ENCODE measurements around the gene ZNF414.
A peak's percentile ranks its signal among the peaks of the same experiment; 100 is the strongest.

ZNF414 gene

DNA sequence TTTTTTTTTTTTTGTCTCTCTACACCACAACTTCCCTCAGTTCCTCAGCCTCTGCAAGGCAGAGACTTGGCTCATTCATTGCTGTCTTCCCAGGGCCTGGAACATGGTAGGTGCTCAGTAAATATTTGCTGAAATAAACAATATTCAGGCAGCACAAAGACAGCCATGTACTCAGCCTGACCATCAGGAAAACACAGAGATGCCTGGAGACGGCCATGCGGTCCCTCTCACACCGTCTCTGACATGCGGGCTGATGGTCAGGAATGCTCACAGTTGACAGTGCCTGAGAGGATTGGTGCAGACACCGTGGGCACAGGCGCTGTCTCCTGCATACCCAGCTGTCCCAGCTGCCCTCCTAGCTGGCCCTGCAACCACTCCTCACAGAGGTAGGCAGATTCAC lies 12.5 kb downstream of the ZNF414 start:
- Histone ChIP-seq H3K36me3 (replicated peaks in 1 of 2; ENCODE audit: control insufficient read depth in 2 of 2, insufficient read depth in 2 of 2, low read length in 2 of 2) (no peaks in the 10 kb centered on the region), H4K91ac (ENCODE audit: low read depth, low read length, poor library complexity) (no peak overlapping the region), H4K8ac (ENCODE audit: low read depth, low read length) (no peak overlapping the region), H2BK12ac (ENCODE audit: low read length) (no peak overlapping the region), H2BK15ac (ENCODE audit: low read length) (no peak overlapping the region), H3K9me3 (replicated peaks in 1 of 2; ENCODE audit: control insufficient read depth in 2 of 2, insufficient read depth in 1 of 2, low read depth in 1 of 2, low read length in 2 of 2) (no peaks in the 10 kb centered on the region), H2BK120ac (ENCODE audit: low read depth, low read length) (no peak overlapping the region), H3K4me1 (ENCODE audit: control insufficient read depth in 2 of 2, insufficient read depth in 1 of 2, low read depth in 1 of 2, low read length in 2 of 2) (peaks cover 19 to 22% of the 10 kb centered on the region in 2 donors), H3K4me3 (ENCODE audit: low read length in 2 of 2) (no peak overlapping the region), H3K23ac (ENCODE audit: low read depth, low read length, poor library complexity) (peak overlapping the region; percentile 17), H3K79me1 (ENCODE audit: low read depth, low read length) (no peaks in the 10 kb centered on the region), H2AFZ (ENCODE audit: low read length) (no peak overlapping the region), H3K9ac (ENCODE audit: low read depth, low read length, poor library complexity) (no peak overlapping the region), H3K14ac (ENCODE audit: low read length) (no peak overlapping the region), H3K27ac (replicated peaks; ENCODE audit: low read length) (no peak overlapping the region), H3K18ac (ENCODE audit: low read length) (peak overlapping the region; percentile 61), H2AK5ac (ENCODE audit: low read depth, low read length) (no peak overlapping the region), H3K27me3 (ENCODE audit: control insufficient read depth in 3 of 3, insufficient read depth in 3 of 3, low read depth in 1 of 3, low read length in 3 of 3) (no peaks in the 10 kb centered on the region), H3K4ac (ENCODE audit: low read length) (no peak overlapping the region), H2BK5ac (ENCODE audit: low read length) (no peak overlapping the region), H3K4me2 (ENCODE audit: insufficient read depth, low read length, poor library complexity, severe bottlenecking) (no peak overlapping the region)
- no CpG with 5 or more reads among the region's 6 CpGs for WGBS, 2 donors (ENCODE audit: extremely low coverage in 2 of 2, insufficient read length in 2 of 2, insufficient replicate concordance in 1 of 2)
- no peak for DNase-seq (ENCODE audit: low spot score)

DNA sequence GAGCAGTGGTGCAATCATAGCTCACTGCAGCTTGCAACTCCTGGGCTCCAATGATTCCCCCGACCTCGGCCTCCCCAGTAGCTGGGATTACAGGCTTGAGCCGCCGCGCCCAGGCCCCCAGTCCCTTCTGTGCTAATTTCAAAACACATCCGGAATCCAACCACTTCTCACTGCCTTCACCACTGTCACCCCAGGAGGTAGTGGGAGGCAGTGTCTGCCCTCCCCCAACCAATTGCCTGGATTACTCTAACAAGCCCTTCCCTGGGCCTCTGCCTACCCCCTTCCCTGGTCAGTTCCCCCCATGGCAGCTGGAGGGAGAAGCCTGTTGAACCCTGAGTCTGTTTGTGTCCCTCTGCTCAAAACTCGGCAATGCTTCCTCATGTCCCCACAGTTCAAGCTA lies 13.8 kb downstream of the ZNF414 start:
- H3K79me1 ChIP-seq (ENCODE audit: low read depth, low read length), result no peaks in the 10 kb centered on the region
- H4K91ac ChIP-seq (ENCODE audit: low read depth, low read length, poor library complexity), result no peak overlapping the region
- no peak overlapping the region for H3K18ac ChIP-seq (ENCODE audit: low read length)
- peak overlapping the region; percentile 11 for H2BK120ac ChIP-seq (ENCODE audit: low read depth, low read length)
- no peaks in the 10 kb centered on the region for H3K27me3 ChIP-seq (ENCODE audit: control insufficient read depth in 3 of 3, insufficient read depth in 3 of 3, low read depth in 1 of 3, low read length in 3 of 3)
- WGBS, 2 donors (ENCODE audit: extremely low coverage in 2 of 2, insufficient read length in 2 of 2, insufficient replicate concordance in 1 of 2), result no CpG with 5 or more reads among the region's 7 CpGs
- no peak overlapping the region for H2BK15ac ChIP-seq (ENCODE audit: low read length)
- H3K9me3 ChIP-seq (replicated peaks in 1 of 2; ENCODE audit: control insufficient read depth in 2 of 2, insufficient read depth in 1 of 2, low read depth in 1 of 2, low read length in 2 of 2), result no peaks in the 10 kb centered on the region
- no peak overlapping the region for H3K4me3 ChIP-seq (ENCODE audit: low read length in 2 of 2)
- H2BK12ac ChIP-seq (ENCODE audit: low read length), result no peak overlapping the region
- H3K4ac ChIP-seq (ENCODE audit: low read length), result no peak overlapping the region
- no peak overlapping the region for H4K8ac ChIP-seq (ENCODE audit: low read depth, low read length)
- H3K27ac ChIP-seq (replicated peaks; ENCODE audit: low read length), result no peak overlapping the region
- H3K36me3 ChIP-seq (replicated peaks in 1 of 2; ENCODE audit: control insufficient read depth in 2 of 2, insufficient read depth in 2 of 2, low read length in 2 of 2), result no peaks in the 10 kb centered on the region
- H3K9ac ChIP-seq (ENCODE audit: low read depth, low read length, poor library complexity), result no peak overlapping the region
- H2BK5ac ChIP-seq (ENCODE audit: low read length), result no peak overlapping the region
- H3K4me1 ChIP-seq (ENCODE audit: control insufficient read depth in 2 of 2, insufficient read depth in 1 of 2, low read depth in 1 of 2, low read length in 2 of 2), result peaks cover 16% of the 10 kb centered on the region in 2 donors
- no peak overlapping the region for H3K23ac ChIP-seq (ENCODE audit: low read depth, low read length, poor library complexity)
- no peak overlapping the region for H3K14ac ChIP-seq (ENCODE audit: low read length)
- no peak overlapping the region for H3K4me2 ChIP-seq (ENCODE audit: insufficient read depth, low read length, poor library complexity, severe bottlenecking)
- DNase-seq (ENCODE audit: low spot score), result no peak
- H2AFZ ChIP-seq (ENCODE audit: low read length), result peak overlapping the region; percentile 75
- H2AK5ac ChIP-seq (ENCODE audit: low read depth, low read length), result peak overlapping the region; percentile 98

DNA sequence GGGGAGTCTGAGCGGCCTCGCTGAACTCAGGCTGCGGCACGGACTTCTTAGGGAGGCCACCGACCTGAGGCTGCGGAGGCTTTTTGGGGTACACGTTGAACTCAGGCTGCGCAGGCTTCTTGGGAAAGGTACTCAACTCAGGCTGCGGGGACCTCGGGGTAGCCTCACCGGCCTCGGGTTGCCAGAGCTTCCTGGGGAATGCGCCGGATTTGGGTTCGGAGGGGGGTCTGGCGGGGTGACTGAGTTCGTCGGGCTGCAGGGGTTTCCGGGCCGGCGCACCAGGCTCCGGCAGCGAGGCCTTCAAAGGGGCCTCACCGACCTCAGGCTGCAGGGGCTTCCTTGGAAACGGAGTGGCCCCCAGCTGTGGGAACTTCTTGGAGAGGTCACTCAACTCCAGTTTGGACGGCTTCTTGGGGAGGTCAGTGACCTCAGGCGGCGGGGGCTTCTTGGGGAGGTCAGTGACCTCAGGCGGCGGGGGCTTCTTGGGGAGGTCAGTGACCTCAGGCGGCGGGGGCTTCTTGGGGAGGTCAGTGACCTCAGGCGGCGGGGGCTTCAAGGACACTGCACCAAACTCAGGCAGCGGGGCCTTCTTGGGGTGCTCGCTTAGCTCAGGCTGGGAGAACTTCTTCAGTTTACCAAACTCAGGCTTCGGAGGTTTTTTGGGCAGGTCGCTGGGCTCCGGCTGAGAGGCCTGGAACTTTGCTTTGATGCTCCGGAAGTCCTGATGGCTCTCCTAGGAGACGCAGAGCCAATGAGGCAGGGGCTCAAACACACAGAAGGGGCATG lies 14.7 kb downstream of the ZNF414 start:
- Histone ChIP-seq H3K23ac (ENCODE audit: low read depth, low read length, poor library complexity) (no peak overlapping the region), H3K9ac (ENCODE audit: low read depth, low read length, poor library complexity) (no peak overlapping the region), H3K4me1 (ENCODE audit: control insufficient read depth in 2 of 2, insufficient read depth in 1 of 2, low read depth in 1 of 2, low read length in 2 of 2) (peaks cover 17 to 18% of the 10 kb centered on the region in 2 donors), H3K4me3 (ENCODE audit: low read length in 2 of 2) (no peak overlapping the region), H3K4ac (ENCODE audit: low read length) (peak overlapping the region; percentile 23), H4K91ac (ENCODE audit: low read depth, low read length, poor library complexity) (no peak overlapping the region), H2AK5ac (ENCODE audit: low read depth, low read length) (peak overlapping the region; percentile 98), H2BK15ac (ENCODE audit: low read length) (peak overlapping the region; percentile 93), H2AFZ (ENCODE audit: low read length) (peak overlapping the region; percentile 75), H2BK5ac (ENCODE audit: low read length) (no peak overlapping the region), H3K9me3 (replicated peaks in 1 of 2; ENCODE audit: control insufficient read depth in 2 of 2, insufficient read depth in 1 of 2, low read depth in 1 of 2, low read length in 2 of 2) (no peaks in the 10 kb centered on the region), H3K79me1 (ENCODE audit: low read depth, low read length) (no peaks in the 10 kb centered on the region), H3K27ac (replicated peaks; ENCODE audit: low read length) (no peak overlapping the region), H4K8ac (ENCODE audit: low read depth, low read length) (no peak overlapping the region), H3K18ac (ENCODE audit: low read length) (peak overlapping the region; percentile 74), H3K36me3 (replicated peaks in 1 of 2; ENCODE audit: control insufficient read depth in 2 of 2, insufficient read depth in 2 of 2, low read length in 2 of 2) (no peaks in the 10 kb centered on the region), H3K27me3 (ENCODE audit: control insufficient read depth in 3 of 3, insufficient read depth in 3 of 3, low read depth in 1 of 3, low read length in 3 of 3) (no peaks in the 10 kb centered on the region), H3K14ac (ENCODE audit: low read length) (no peak overlapping the region), H3K4me2 (ENCODE audit: insufficient read depth, low read length, poor library complexity, severe bottlenecking) (no peak overlapping the region), H2BK120ac (ENCODE audit: low read depth, low read length) (peak overlapping the region; percentile 11), H2BK12ac (ENCODE audit: low read length) (peak overlapping the region; percentile 82)
- no peak for DNase-seq (ENCODE audit: low spot score)
- no CpG with 5 or more reads among the region's 41 CpGs for WGBS, 2 donors (ENCODE audit: extremely low coverage in 2 of 2, insufficient read length in 2 of 2, insufficient replicate concordance in 1 of 2)

DNA sequence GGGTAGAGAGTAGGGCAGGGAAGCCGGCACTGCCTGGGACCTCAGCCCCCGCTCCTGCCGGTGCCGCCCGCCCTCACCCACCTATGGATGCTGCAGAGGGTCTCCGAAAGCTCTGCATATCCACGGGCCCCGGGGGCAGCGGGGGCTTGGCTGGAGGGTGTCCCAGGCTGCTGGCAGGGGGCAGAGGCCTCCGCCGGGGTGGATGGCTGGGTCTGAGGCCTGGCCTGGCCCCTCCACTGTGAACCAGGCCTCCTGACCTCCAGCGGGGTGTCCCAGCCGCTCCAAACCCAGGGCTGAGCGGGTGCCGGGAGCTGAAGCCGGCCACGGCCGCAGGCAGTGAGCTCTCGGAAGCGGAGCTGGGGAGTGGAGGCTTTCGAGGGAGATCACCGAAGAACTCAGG lies 15.7 kb downstream of the ZNF414 start:
- H2BK120ac ChIP-seq (ENCODE audit: low read depth, low read length), result peak overlapping the region; percentile 97
- H3K9ac ChIP-seq (ENCODE audit: low read depth, low read length, poor library complexity), result no peak overlapping the region
- no peak overlapping the region for H3K27ac ChIP-seq (replicated peaks; ENCODE audit: low read length)
- DNase-seq (ENCODE audit: low spot score), result no peak
- peak overlapping the region; percentile 8 for H2BK15ac ChIP-seq (ENCODE audit: low read length)
- peak overlapping the region; percentile 6 for H2AFZ ChIP-seq (ENCODE audit: low read length)
- no peaks in the 10 kb centered on the region for H3K79me1 ChIP-seq (ENCODE audit: low read depth, low read length)
- H2AK5ac ChIP-seq (ENCODE audit: low read depth, low read length), result peak overlapping the region; percentile 98
- H2BK12ac ChIP-seq (ENCODE audit: low read length), result no peak overlapping the region
- H3K36me3 ChIP-seq (replicated peaks in 1 of 2; ENCODE audit: control insufficient read depth in 2 of 2, insufficient read depth in 2 of 2, low read length in 2 of 2), result no peaks in the 10 kb centered on the region
- H4K91ac ChIP-seq (ENCODE audit: low read depth, low read length, poor library complexity), result peak overlapping the region; percentile 93
- H3K4ac ChIP-seq (ENCODE audit: low read length), result peak overlapping the region; percentile 66
- no CpG with 5 or more reads among the region's 22 CpGs for WGBS, 2 donors (ENCODE audit: extremely low coverage in 2 of 2, insufficient read length in 2 of 2, insufficient replicate concordance in 1 of 2)
- H4K8ac ChIP-seq (ENCODE audit: low read depth, low read length), result no peak overlapping the region
- H3K18ac ChIP-seq (ENCODE audit: low read length), result peak overlapping the region; percentile 4
- no peaks in the 10 kb centered on the region for H3K9me3 ChIP-seq (replicated peaks in 1 of 2; ENCODE audit: control insufficient read depth in 2 of 2, insufficient read depth in 1 of 2, low read depth in 1 of 2, low read length in 2 of 2)
- peak overlapping the region; percentile 71 for H3K14ac ChIP-seq (ENCODE audit: low read length)
- no peak overlapping the region for H3K4me3 ChIP-seq (ENCODE audit: low read length in 2 of 2)
- H3K27me3 ChIP-seq (ENCODE audit: control insufficient read depth in 3 of 3, insufficient read depth in 3 of 3, low read depth in 1 of 3, low read length in 3 of 3), result no peaks in the 10 kb centered on the region
- H2BK5ac ChIP-seq (ENCODE audit: low read length), result peak overlapping the region; percentile 97
- no peak overlapping the region for H3K23ac ChIP-seq (ENCODE audit: low read depth, low read length, poor library complexity)
- peaks cover 20% of the 10 kb centered on the region in 2 donors for H3K4me1 ChIP-seq (ENCODE audit: control insufficient read depth in 2 of 2, insufficient read depth in 1 of 2, low read depth in 1 of 2, low read length in 2 of 2)
- no peak overlapping the region for H3K4me2 ChIP-seq (ENCODE audit: insufficient read depth, low read length, poor library complexity, severe bottlenecking)
